NCI-H460 (cell line): ENCODE measurements around the gene ULK2. TPM values are rescaled to one million over a fixed set of nuclear protein-coding genes. Genes with fewer than 3 reads are reported as not detected.
A peak's percentile ranks its signal among the peaks of the same experiment; 100 is the strongest.
"Not testable (repeated sequence)": the region's sequence is repeated elsewhere in the genome, so short reads cannot be mapped to it uniquely, and the experiment has no call there.

Experiments
- DNase-seq: peaks from one replicate; pipeline ENCODE4 v3.0.0-alpha.2; 2016; ENCODE audit warnings: low read depth; ENCODE audit errors: extremely low read depth
- total RNA-seq: library from RNA; depleted of rRNA; stranded (reverse); fragments of >200 nt; shearing (Covaris generic); gene quantifications from 2 replicates; pipeline ENCODE4 v1.2.3, GENCODE V29; 2014

ULK2 gene
- total RNA-seq, 1 experiment from 2014 or later = 31.8 TPM

DNA sequence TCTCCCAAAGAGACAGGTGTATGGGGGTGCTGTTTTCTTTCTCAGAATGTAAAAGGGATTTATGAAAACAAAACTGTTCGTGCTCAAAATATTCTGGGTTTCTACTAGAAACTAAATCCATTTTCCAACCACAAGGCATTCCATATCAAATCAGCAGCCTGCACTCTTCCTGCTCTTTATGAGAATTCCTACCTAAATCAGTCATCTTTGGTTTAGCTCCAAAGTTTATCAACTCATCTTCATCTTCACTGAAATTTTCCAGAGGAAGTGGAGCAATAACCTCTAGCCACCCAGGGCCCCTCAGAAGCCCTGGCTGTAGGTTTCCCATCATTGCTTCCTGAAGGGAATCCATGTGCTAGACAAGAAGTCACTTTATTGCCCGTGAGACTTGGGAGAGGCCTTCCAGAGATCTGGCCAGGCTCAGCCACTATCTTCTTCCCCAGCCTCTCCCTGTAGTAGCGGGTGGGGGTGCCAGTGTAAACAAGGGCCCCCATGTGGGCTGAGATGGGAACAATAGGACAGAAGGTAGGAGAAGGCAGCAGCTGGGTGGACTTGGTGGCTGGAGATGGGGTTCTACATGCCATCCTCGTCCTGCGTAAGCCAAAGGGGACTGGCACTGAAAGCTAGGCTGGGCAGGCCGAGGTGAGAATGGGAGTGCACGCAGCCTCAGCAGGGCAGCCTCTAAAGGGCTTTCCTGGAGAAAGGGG is 97.6 kb downstream of the ULK2 start:
- no peak for DNase-seq

DNA sequence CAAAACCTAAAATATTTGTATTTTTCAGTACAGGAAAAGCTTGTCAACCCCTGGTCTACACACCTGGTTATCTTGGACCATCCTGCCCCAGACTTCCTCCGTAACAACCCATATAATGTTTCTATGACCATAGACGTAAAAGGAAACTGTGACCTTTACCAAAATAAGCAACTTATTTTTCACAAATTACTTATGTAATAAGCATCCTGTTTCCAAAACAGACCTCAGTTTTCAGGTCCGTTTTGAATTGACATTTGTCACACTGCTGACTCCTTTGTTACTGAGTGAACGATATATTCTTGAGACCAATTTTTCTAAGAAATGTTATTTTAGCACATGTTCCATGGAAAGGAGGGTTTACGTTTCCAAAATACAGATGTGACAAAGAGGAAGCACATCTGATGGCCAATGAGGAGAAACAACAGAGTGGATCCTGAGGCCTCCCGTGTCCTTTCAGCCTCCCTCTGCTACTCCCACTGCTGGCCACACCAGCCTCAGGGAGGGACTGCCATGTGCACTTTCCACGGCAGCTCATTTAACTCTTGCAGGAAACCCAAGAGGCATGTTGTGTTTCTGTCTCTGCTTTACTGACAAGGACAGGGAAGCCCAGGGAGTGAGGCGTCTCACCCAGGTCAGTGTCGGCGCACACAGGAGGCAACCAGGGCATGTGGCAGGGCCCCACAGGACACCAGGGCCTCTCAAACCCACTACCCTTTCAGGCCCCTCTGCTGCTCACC is 99.5 kb downstream of the ULK2 start:
- DNase-seq = no peak

DNA sequence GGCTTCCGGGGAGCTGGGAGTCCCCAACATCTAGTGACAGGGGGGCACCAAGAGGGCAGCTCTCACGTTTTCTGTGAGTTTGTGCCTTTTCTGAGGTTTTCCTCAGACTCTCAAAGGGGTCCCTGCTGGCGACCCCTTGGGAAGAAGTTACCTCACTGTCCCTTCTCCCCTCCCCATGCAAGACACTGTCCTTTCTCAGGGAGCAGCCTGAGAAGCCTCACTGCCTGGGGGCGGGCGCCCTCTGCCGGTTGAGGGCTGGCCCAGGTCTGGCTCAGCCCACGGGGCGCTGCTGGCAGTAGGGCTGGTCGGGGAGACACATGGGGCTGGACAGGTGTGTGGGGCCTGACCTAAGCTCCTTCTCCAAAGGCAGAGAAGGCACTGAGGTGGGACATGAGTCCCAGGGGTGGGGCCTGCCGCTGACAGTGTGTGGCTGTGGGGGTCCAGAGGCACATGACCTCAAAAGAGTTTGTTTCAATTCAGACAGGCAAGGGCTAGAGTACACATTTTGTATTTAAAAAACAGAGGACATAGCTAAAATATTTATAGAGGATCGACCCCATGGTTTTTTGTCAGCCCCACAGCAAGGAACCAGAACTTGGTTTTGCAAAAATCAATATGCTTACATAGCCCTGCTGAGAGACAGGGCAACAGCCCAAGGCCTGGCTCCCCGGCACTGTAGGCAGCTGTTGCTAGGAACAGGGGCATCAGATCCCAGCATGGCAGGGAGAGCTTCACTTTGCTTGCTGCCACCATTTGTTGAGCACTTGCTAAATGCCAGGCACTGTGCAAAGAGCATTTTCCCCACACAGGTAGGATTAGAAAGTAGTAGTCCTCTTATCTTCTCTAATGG is 101.1 kb downstream of the ULK2 start:
- peak; percentile 64 for DNase-seq

DNA sequence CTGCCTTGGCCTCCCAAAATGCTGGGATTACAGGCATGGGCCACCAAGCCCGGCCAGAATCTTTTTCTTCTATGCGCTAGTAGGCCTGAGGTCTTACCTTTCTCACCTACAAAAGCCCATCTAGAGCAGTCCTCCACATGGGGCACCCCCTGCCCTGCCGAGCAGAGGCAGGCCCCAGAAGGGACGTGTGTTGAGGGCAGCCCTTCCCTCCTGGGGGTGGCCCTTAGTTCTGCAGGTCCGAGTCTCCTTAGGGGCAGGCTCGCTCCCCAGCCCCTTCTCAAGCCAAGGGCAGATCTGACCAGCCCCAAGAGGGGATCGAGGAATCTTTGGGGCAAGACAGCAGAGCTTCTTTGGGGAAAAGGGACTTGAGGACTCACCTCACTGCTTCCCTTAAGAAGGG is 101.7 kb downstream of the ULK2 start:
- DNase-seq = no peak

DNA sequence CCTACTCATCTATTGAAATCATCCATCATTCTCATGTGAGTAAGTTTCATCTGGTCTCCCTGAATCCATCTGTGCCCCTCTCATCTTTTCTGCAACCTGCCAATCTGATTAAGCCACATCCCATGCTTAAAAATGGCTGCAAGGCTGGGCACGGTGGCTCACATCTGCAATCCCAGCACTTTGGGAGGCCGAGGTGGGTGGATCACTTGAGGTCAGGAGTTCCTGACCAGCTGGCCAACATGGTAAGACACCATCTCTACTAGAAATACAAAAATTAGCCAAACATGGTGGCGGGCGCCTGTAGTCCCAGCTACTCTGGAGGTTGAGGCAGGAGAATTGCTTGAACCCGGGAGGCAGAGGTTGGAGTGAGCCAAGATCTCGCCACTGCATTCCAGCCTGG is 103.7 kb downstream of the ULK2 start:
- DNase-seq = not testable (repeated sequence)

DNA sequence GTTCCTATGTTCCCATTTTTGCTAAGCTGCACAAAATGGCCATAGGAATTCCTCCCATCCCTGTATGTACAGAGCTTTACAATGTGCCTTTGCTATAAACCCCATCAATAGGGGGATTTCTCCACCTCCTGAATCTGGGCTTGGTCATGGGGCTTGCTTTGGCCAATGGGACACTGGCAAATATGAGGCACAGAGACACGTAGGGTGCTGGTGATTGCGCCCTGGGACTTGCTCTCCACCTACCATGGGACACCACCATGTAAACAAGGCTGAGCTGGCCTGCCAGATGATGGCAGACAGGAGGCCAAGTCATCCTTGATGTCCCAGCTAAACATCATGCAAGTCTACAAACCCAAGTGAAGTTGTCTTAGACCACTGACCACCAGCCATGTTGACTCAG is 104.3 kb downstream of the ULK2 start:
- DNase-seq = no peak

DNA sequence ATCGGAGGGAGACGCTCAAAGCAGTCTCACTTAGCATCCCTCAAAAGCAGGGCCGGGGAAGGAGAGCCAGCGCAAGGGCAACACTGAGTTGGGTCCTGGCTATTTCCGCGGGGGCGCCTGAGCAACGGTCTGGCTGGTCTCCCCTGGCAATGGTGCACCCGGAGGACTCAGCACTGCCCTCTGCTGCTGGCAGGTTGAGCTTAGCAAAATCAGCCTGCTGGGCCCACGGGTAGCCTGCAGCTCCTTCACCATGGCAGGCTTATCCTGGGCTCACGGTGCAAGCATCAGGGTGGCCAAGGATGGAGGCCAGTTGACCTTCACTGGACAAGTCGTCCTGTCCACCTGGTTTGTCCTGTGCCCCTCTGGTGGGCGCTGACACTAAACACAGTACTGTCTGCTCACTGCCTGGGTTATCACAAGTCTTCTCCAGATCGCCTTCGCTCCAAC is 105.2 kb downstream of the ULK2 start:
- peak; percentile 73 for DNase-seq

DNA sequence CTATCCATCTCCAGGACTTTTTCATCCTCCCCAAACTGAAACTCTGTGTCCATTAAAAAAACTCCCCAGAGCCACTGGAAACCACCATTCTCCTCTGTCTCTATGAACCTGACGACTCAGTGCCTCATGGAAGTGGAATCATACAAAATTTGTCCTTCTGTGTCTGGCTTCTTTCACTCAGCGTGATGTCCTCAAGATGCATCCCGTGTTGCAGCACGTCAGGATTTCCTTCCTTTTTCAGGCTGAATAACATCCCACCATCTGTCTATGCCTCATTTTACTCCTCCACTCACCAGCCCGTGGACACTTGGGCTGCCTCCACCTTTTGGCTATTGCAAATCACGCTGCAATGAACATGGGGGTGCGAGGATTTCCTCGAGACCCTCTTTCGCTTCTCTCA is 107.0 kb downstream of the ULK2 start:
- DNase-seq = no peak

DNA sequence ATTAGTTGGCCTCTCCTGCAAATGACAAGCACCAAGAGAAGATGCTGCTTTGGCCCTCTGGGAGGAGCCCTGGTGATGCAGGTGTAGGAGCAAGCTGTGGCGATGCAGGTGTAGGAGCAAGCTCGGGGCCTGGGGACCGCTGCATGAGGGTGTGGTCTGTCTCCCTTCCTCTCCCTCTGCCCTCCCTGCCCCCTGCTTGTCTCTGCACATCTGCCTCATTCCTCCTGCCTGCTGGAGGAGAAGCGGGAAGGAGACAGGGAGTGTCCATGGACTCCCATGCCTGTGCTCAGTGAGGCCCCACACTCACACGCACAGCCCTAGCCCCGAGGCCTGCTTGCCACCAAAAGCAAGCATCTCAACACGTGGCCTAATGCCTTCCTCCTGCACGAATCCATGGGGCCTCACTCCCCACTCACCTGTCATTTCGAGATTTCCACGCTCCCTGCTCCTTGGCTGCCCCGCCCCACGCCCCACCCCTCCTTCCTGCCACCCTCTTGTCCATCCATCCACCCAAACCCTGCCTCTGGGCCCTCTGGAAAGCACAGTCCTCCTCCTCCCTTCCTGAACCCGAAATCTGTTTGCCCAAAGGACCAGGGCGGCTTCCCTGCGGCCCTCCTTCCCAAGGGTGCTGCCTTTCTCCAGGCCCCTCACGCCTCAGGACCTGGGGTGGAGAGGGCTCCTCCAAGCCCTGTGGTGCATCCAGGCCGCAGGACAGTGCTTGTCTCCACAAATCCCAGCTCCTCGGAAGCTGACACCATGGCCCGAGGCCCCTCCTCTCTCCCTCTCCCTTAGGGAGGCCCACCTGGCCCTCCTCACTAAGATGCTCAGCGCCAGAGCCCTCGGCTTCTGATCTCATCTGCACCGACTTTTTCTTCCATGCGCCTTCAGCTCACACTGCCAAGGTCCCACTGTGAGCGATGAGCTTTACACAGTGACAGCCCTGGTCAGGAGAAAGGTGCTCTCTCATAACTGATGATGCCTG is 107.9 kb downstream of the ULK2 start:
- no peak for DNase-seq

DNA sequence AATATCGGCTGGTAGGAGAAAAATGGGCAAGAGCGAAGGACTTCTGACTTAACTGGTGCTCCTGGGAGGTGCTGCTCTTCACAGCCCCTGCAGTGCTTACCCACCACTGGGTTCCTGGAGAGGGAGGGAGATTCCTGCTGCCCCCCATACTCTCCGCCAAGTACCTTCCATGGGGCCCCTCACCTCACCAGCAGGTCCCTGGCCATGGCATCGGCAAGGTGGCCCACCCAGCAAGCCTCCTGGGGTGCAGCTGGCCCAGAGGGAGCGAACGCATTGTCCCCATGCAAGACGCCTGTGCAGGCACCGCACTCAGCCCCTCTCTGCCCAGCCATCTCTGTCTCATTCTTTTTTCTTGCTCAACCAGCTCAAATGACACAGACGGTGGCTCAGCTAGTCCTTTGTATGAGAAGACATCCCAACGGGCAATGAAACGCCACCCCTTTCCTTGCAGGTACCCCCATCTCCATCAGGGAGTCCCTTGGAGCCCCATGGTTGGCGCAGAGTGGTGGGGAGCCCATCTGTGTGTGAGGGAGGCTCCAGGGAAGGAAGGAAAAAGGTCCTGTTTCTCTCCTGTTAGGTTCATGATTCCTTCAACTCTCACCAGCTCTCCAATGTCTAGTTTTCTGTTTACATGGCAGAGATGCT is 110.1 kb downstream of the ULK2 start:
- no peak for DNase-seq

DNA sequence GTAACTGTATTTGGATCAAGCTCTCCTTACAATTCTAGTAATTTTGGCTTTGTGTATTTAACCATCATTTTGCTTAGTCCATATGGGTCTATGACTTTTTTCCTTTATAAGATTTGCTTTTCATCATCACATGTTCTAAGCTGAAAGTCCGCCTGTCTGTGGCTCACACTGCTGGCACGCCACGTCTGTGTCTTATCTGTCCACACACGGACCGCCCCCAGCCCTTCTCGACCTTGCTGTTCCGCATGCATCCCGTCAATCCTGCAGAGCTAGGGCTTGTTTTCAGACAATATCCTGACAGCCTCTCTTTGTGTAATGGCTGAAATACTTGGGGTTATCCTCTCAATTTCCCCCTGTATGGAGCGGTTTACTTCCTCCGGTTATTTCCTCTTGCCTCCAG is 111.2 kb downstream of the ULK2 start:
- DNase-seq = no peak

DNA sequence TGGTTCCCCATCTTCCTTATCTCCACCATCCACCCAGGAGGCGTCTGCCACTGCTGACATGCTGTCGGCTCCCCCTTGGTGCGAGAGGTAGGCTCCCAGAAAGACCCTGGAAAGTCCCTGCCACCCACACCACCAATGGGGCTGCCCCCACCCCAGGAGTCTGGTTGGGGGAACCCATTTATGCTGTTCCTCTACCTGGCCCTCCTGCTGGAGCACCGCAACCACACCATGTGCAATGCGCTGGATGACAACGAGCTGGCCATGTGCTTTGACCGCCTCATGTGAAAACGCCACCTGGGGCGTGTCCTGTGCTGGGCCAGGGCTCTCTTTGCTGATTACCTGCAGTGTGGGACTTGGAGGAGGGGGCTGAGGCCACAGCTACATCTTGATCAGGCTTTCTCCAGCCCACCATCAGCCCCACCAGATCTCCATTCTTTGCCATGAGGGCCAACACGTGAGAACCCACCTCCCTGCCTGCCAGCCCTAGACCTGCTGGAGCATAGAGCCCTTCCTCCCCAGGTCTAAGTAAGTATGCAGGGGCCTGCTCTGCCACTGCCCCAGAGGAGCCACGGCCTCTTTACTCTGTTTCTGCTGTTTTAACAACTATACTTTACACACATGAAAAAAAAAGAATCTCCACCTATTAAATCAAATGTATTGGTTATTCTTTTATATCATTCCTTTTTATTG is 111.8 kb downstream of the ULK2 start:
- DNase-seq = no peak

DNA sequence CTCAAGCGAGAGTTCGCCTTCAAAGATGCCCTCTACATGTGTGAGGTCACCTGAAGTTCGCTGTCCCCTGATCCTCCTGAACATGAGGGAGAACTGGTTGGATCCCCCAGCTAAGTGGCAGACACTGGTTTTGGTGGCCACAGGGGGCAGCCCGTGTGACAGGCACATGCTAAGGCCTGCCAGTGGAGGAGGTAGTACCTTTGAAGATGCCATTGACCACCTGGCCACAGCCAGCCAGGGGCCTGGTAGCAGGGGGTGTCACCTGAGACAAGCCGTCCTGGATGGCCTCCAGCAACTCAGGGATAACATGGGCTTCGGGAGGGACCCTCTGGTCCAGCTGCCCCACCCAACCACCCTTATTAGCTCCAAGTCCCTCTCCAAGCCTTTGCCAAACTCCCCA is 112.3 kb downstream of the ULK2 start:
- DNase-seq = no peak

DNA sequence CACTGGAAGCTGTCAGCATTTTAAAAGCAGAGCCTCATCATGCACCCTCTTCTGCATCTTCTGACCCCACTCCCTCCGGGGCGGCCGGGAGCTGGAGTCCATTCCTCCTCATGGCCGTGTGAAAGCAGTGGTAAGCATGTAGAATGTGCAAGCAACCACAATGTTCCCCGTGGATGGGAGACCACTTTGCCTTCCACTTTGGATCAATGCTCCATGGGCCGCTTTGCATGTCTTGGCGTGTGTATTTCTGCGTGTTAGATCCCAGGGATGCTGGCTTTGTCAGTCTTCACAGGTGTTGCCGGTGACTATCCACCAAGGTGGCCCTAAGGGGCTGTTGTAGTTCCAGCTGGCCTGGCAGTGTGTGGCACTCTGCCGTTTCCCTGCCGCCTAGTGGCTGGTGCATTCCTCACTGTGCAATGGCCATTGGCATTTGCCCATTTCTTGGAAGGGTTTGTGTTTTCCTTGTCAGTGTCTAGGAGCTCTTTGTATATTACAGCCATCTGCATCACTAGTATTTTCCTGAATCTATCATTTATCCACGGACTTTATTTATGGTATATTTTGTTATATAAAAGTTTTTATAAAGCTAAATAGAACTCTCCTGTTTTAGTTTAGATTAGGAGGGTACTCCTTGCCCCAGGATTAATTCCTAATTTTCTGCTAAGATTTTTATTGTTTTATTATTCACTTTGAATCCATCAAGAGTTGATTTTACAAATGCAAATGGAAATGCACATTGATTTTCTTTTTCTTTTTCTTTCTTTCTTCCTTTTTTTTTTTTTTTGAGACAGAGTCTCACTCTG is 113.9 kb downstream of the ULK2 start:
- peak; percentile 87 for DNase-seq

DNA sequence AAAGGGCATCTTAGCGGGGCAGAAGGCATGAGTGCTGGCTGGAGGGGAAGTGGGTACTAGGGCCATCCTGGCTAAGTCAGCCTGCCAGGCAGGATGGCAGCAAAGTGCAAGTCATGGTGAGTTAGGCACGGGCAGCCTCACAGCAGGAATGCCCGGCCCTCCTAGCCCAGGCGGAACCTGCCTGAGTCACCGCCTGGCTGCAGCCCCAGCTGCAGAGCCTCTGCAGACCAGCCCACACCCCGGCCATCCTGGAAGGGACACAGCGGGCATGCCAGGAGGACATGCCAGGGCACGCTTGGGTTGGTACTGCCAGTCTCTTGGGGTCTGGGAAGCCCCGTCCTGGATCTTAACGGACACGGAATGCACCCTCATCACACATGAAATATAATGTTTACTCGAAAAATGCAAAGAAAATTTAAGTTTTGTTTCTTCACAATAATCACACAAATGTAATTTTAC is 114.7 kb downstream of the ULK2 start:
- DNase-seq = peak; percentile 98

DNA sequence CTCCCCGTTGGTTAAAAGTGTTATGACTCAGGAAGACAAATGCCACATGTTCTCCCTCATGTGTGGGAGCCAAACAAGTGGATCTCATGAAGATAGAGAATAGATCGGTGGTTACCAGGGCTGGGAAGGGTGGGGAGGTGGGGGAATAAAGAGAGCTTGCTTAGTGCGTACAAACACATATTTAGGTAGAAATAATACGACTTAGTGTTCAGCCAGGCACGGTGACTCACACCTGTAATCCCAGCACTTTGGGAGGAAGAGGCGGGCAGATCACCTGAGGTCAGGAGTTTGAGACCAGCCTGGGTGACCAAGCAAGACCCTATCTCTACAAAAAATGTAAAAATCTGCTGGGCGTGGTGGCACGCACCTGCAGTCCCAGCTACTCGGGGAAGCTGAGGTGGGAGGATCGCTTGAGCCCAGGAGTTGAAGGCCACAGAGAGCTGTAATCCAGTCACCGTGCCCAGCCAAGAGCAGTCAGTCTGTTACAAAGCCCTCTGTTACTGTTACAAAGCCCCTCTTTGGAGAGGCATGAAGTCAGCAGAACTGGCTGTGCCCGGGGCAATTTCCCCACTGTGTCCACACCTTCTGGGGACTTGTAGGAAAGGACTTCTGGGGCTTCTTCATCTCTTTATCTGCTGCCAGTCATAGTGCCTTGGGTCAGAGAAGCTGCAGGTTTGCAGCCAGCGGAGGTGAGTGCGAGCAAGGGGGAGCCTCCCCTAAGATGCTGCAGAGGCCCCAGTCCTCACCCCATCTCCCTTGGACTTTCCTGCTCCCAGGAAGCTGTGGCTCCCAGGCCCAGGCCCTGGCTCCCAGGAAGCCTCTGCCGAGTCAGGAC is 115.3 kb downstream of the ULK2 start:
- DNase-seq = no peak

DNA sequence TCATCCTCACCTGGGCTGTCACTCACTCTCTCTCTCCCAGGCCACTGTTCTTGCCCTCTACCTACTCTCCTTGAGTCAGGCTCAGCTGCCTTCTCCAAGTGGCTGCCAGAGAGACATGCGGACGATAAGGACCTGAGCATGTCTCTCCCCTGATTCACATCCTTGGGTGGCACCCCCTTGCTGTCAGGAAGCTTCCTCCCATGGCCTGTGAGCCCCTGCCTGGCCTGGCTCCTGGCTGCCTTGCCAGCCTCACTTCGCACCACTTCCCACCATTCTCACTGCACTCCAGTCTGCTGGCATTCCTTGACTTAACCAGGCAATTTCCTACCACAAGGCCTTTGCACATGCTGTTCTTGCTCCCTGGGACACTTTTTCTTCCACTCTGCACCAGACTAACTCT is 116.9 kb downstream of the ULK2 start:
- DNase-seq = no peak
